Measurements from ENCODE around the gene CRIP2.

Gene CRIP2

GRCh38 chr14:105475269-105476096, 862 bp downstream of the CRIP2 start:
- peak overlapping the region; percentile 43; the same call in 1 of the 2 replicates for H3K4me3 ChIP-seq (replicated peaks; ENCODE audit: low read depth, low read length)

DNA sequence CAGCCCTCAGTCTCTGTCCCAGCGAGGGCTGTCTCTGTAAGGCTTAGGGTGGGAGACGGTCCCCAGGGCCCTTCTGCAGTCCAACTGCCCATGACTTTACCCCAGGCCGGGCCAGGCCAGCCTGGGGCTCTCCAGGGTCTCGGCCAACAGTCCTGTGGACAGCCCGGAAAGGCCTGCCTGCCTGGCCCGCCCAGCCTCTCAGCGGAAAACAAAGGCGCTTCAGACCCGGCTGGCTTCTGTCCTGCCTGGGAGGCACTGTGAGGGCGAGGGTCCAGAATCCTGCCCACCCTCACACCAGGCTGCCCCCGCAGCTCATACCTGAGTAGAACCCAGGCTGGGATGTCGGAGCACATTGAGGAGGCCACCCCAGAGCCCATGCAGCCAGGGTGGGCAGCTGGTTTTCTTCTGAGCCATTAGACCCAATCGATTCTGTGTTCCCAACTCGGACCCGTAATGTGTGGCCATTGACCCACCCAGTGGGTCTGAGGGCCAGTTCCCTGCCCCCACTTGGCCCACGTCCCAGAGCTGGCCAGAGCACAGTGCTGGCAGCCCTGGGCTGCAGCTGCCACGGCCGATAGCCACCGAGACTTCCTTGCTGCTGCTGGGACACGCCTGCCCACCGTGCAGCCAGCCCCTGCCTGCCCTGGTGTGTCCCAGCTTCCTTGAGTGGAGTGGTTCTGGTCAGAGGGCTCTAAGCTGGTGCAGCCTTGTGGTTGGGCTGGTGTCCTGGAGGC, 1.6 kb downstream of the CRIP2 start:
- H3K4me3 ChIP-seq (replicated peaks; ENCODE audit: low read depth, low read length) = no peak overlapping the region
- no peaks in the 10 kb centered on the region for H3K36me3 ChIP-seq (ENCODE audit: control insufficient read depth, insufficient read depth, low read length)
- TF ChIP-seq, protein P1, sequence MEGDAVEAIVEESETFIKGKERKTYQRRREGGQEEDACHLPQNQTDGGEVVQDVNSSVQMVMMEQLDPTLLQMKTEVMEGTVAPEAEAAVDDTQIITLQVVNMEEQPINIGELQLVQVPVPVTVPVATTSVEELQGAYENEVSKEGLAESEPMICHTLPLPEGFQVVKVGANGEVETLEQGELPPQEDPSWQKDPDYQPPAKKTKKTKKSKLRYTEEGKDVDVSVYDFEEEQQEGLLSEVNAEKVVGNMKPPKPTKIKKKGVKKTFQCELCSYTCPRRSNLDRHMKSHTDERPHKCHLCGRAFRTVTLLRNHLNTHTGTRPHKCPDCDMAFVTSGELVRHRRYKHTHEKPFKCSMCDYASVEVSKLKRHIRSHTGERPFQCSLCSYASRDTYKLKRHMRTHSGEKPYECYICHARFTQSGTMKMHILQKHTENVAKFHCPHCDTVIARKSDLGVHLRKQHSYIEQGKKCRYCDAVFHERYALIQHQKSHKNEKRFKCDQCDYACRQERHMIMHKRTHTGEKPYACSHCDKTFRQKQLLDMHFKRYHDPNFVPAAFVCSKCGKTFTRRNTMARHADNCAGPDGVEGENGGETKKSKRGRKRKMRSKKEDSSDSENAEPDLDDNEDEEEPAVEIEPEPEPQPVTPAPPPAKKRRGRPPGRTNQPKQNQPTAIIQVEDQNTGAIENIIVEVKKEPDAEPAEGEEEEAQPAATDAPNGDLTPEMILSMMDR (IDR thresholded peaks at IDR 0.05; ENCODE audit: insufficient read depth, low read length, poor library complexity, severe bottlenecking) = no peak
- DNase-seq (ENCODE audit: extremely low read depth, insufficient read length) = no peak
- no peaks in the 10 kb centered on the region; the same call in 1 of the 2 replicates for H3K27me3 ChIP-seq (replicated peaks; ENCODE audit: control insufficient read depth, insufficient read depth, low read length)

More at GRCh38 chr14:105475269-105476096, 862 bp downstream of the CRIP2 start:
- peaks cover 3% of the 10 kb centered on the region for H3K36me3 ChIP-seq (ENCODE audit: control insufficient read depth, insufficient read depth, low read length)
- no peaks in the 10 kb centered on the region; the same call in 1 of the 2 replicates for H3K27me3 ChIP-seq (replicated peaks; ENCODE audit: control insufficient read depth, insufficient read depth, low read length)
- DNase-seq (ENCODE audit: extremely low read depth, insufficient read length) = no peak
- TF ChIP-seq, protein P1 (IDR thresholded peaks at IDR 0.05; ENCODE audit: insufficient read depth, low read length, poor library complexity, severe bottlenecking) = no peak

- DNase-seq (ENCODE audit: extremely low read depth, insufficient read length) = no peak
- Histone ChIP-seq H3K4me3 (replicated peaks; ENCODE audit: low read depth, low read length) (no peak overlapping the region), H3K27me3 (replicated peaks; ENCODE audit: control insufficient read depth, insufficient read depth, low read length) (no peaks in the 10 kb centered on the region; the same call in 1 of the 2 replicates), H3K36me3 (ENCODE audit: control insufficient read depth, insufficient read depth, low read length) (no peaks in the 10 kb centered on the region)
- TF ChIP-seq, protein P1 (IDR thresholded peaks at IDR 0.05; ENCODE audit: insufficient read depth, low read length, poor library complexity, severe bottlenecking) = no peak
Observed at GRCh38 chr14:105476831-105477659, 2.4 kb downstream of the CRIP2 start.

DNA sequence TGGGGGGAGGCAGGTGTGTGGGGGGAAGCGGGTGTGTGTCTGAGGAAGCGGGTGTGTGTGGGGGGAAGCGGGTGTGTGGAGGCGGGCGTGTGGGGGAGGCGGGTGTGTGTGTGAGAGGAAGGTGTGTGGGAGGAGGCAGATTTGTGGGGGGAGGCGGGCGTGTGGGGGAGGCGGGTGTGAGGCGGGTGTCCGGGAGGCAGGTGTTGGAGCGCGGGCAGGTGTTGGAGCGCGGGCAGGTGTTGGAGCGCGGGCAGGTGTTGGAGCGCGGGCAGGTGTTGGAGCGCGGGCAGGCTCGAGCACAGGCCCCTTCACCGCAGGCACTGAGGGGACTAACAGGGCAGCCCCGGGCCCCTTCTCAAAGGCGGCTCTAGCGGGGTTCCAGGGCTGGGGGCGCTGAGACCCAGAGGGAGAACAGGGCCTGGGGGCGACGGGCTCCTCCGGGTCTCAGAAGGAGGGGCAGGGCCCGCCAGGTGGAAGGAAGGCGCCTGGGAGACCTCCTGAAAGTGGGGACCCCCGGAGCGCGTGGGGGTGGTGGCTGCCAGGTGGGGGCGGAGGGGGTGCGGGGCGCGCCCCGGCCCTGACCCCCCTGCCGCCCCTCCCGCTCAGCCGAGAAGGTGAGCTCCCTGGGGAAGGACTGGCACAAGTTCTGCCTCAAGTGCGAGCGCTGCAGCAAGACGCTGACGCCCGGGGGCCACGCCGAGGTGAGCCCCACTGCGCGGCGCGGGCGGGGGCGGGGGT, 3.2 kb downstream of the CRIP2 start:
- Histone ChIP-seq H3K4me3 (replicated peaks; ENCODE audit: low read depth, low read length) (no peak overlapping the region), H3K36me3 (ENCODE audit: control insufficient read depth, insufficient read depth, low read length) (no peaks in the 10 kb centered on the region), H3K27me3 (replicated peaks; ENCODE audit: control insufficient read depth, insufficient read depth, low read length) (no peaks in the 10 kb centered on the region; the same call in 1 of the 2 replicates)
- no peak for DNase-seq (ENCODE audit: extremely low read depth, insufficient read length)
- TF ChIP-seq, protein P1 (IDR thresholded peaks at IDR 0.05; ENCODE audit: insufficient read depth, low read length, poor library complexity, severe bottlenecking) = no peak

All from GM06990 (cell line).